Chondrocyte (in vitro differentiated cells): Measurements from ENCODE around the gene PLAC1. TPM values are rescaled to one million over a fixed set of nuclear protein-coding genes. Genes with fewer than 3 reads are reported as not detected.

Experiments used
- DNase-seq: peaks from one replicate; pipeline ENCODE4 v3.0.0; 2021; ENCODE audit warnings: mixed read lengths, low spot score
- H3K27ac Mint-ChIP-seq: one replicate; pipeline ENCODE4 v1.8.0; 2021; ENCODE audit warnings: mild to moderate bottlenecking, moderate library complexity, mixed read lengths; ENCODE audit not compliant: unreplicated experiment
- H3K27me3 Mint-ChIP-seq: 2 replicates; pipeline ENCODE4 v1.8.0; 2021; ENCODE audit warnings: low read depth, mixed read lengths
- H3K36me3 Mint-ChIP-seq: 2 replicates; pipeline ENCODE4 v1.8.0; 2021; ENCODE audit warnings: low read depth, mixed read lengths
- H3K4me1 Mint-ChIP-seq: 2 replicates; pipeline ENCODE4 v1.8.0; 2021; ENCODE audit warnings: low read depth, mild to moderate bottlenecking, mixed read lengths
- H3K4me3 Mint-ChIP-seq: one replicate; pipeline ENCODE4 v1.8.0; 2021; ENCODE audit warnings: mild to moderate bottlenecking, moderate library complexity, mixed read lengths; ENCODE audit not compliant: unreplicated experiment
- H3K9me3 Mint-ChIP-seq: 2 replicates; pipeline ENCODE4 v1.8.0; 2021; ENCODE audit warnings: low read depth, mixed read lengths
- CTCF ChIP-seq: fragments of 200-600 bp; sonication (generic); IDR thresholded peaks from 2 replicates; pipeline ENCODE4 v1.5.0; 2021; ENCODE audit warnings: antibody characterized with exemption, mild to moderate bottlenecking, moderate library complexity
- total RNA-seq: library from RNA; stranded (reverse); gene quantifications from 3 replicates; pipeline ENCODE4 v1.2.1, GENCODE V29; 2021

PLAC1 gene
- total RNA-seq, 1 donor from 2014 or later: not detected

- Mint-ChIP-seq H3K4me1 (peaks cover 42% of the 10 kb centered on the region), H3K9me3 (peaks cover 3% of the 10 kb centered on the region), H3K4me3 (peak overlapping the region; percentile 24), H3K27ac (peak overlapping the region; percentile 89), H3K36me3 (no peaks in the 10 kb centered on the region), H3K27me3 (no peaks in the 10 kb centered on the region)
- TF ChIP-seq CTCF: no peak
- DNase-seq: no peak
Measured at GRCh38 chrX:134622056-134622812, 36.0 kb downstream of the PLAC1 start.

- Mint-ChIP-seq H3K4me1 (peaks cover 36% of the 10 kb centered on the region), H3K9me3 (peaks cover 3% of the 10 kb centered on the region), H3K27ac (no peak overlapping the region), H3K27me3 (no peaks in the 10 kb centered on the region), H3K4me3 (no peak overlapping the region), H3K36me3 (no peaks in the 10 kb centered on the region)
- TF ChIP-seq CTCF: no peak
- DNase-seq: no peak
Measured at GRCh38 chrX:134619838-134620237, 38.4 kb downstream of the PLAC1 start.

GRCh38 chrX:134613396-134613795, 44.9 kb downstream of the PLAC1 start:
- peaks cover 3% of the 10 kb centered on the region for H3K9me3 Mint-ChIP-seq
- H3K36me3 Mint-ChIP-seq: no peaks in the 10 kb centered on the region
- no peaks in the 10 kb centered on the region for H3K4me1 Mint-ChIP-seq
- H3K4me3 Mint-ChIP-seq: no peak overlapping the region
- H3K27ac Mint-ChIP-seq: no peak overlapping the region
- TF ChIP-seq CTCF: no peak
- H3K27me3 Mint-ChIP-seq: no peaks in the 10 kb centered on the region
- DNase-seq: no peak

- Mint-ChIP-seq H3K27me3 (no peaks in the 10 kb centered on the region), H3K9me3 (peaks cover 11% of the 10 kb centered on the region), H3K4me3 (no peak overlapping the region), H3K4me1 (peaks cover 17% of the 10 kb centered on the region), H3K27ac (no peak overlapping the region), H3K36me3 (no peaks in the 10 kb centered on the region)
- DNase-seq: no peak
- TF ChIP-seq CTCF: no peak
Measured at GRCh38 chrX:134608153-134608552, 50.1 kb downstream of the PLAC1 start.

GRCh38 chrX:134607523-134607922, 50.7 kb downstream of the PLAC1 start:
- no peaks in the 10 kb centered on the region for H3K36me3 Mint-ChIP-seq
- TF ChIP-seq CTCF: no peak
- H3K9me3 Mint-ChIP-seq: peaks cover 14% of the 10 kb centered on the region

More at GRCh38 chrX:134607523-134607922, 50.7 kb downstream of the PLAC1 start:
- Mint-ChIP-seq H3K27me3 (no peaks in the 10 kb centered on the region), H3K4me1 (peaks cover 17% of the 10 kb centered on the region), H3K27ac (no peak overlapping the region), H3K4me3 (no peak overlapping the region)
- DNase-seq: no peak
